ENCODE data around the gene MCM9.

The MCM9 gene

GRCh38 chr6:118853408-118853807 lies 81.6 kb downstream of the MCM9 start:
- no peak overlapping the region for H3K18ac ChIP-seq (ENCODE audit: low read length)
- no peak overlapping the region for H3K4ac ChIP-seq (ENCODE audit: low read length)
- H3K4me3 ChIP-seq (ENCODE audit: low read length in 2 of 2) = no peak overlapping the region
- H3K9me3 ChIP-seq (replicated peaks in 1 of 2; ENCODE audit: control insufficient read depth in 2 of 2, insufficient read depth in 1 of 2, low read depth in 1 of 2, low read length in 2 of 2) = peaks cover 0 to 3% of the 10 kb centered on the region in 2 donors
- no peak overlapping the region for H3K27ac ChIP-seq (replicated peaks; ENCODE audit: low read length)
- H2AK5ac ChIP-seq (ENCODE audit: low read depth, low read length) = no peak overlapping the region
- no peak overlapping the region for H3K4me2 ChIP-seq (ENCODE audit: insufficient read depth, low read length, poor library complexity, severe bottlenecking)
- no peak overlapping the region for H2AFZ ChIP-seq (ENCODE audit: low read length)
- no peak overlapping the region for H2BK15ac ChIP-seq (ENCODE audit: low read length)
- H2BK120ac ChIP-seq (ENCODE audit: low read depth, low read length) = no peak overlapping the region
- no peaks in the 10 kb centered on the region for H3K27me3 ChIP-seq (ENCODE audit: control insufficient read depth in 3 of 3, insufficient read depth in 3 of 3, low read depth in 1 of 3, low read length in 3 of 3)
- no peak overlapping the region for H4K91ac ChIP-seq (ENCODE audit: low read depth, low read length, poor library complexity)
- H3K36me3 ChIP-seq (replicated peaks in 1 of 2; ENCODE audit: control insufficient read depth in 2 of 2, insufficient read depth in 2 of 2, low read length in 2 of 2) = peaks cover 0 to 8% of the 10 kb centered on the region in 2 donors
- no peak overlapping the region for H2BK12ac ChIP-seq (ENCODE audit: low read length)
- H3K9ac ChIP-seq (ENCODE audit: low read depth, low read length, poor library complexity) = no peak overlapping the region
- no peak overlapping the region for H2BK5ac ChIP-seq (ENCODE audit: low read length)
- no peak for DNase-seq (ENCODE audit: low spot score)
- H3K23ac ChIP-seq (ENCODE audit: low read depth, low read length, poor library complexity) = no peak overlapping the region
- no peak overlapping the region for H3K14ac ChIP-seq (ENCODE audit: low read length)
- WGBS, 2 donors (ENCODE audit: extremely low coverage in 2 of 2, insufficient read length in 2 of 2, insufficient replicate concordance in 1 of 2) = no CpG with 5 or more reads among the region's 5 CpGs
- no peak overlapping the region for H4K8ac ChIP-seq (ENCODE audit: low read depth, low read length)
- no peaks in the 10 kb centered on the region for H3K79me1 ChIP-seq (ENCODE audit: low read depth, low read length)
- H3K4me1 ChIP-seq (ENCODE audit: control insufficient read depth in 2 of 2, insufficient read depth in 1 of 2, low read depth in 1 of 2, low read length in 2 of 2) = no peaks in the 10 kb centered on the region

- no peak overlapping the region for H4K8ac ChIP-seq (ENCODE audit: low read depth, low read length)
- DNase-seq (ENCODE audit: low spot score) = no peak
- H3K27ac ChIP-seq (replicated peaks; ENCODE audit: low read length) = no peak overlapping the region
- H3K23ac ChIP-seq (ENCODE audit: low read depth, low read length, poor library complexity) = no peak overlapping the region
- H3K4me1 ChIP-seq (ENCODE audit: control insufficient read depth in 2 of 2, insufficient read depth in 1 of 2, low read depth in 1 of 2, low read length in 2 of 2) = no peaks in the 10 kb centered on the region
- no peak overlapping the region for H2BK15ac ChIP-seq (ENCODE audit: low read length)
- no peak overlapping the region for H3K4me2 ChIP-seq (ENCODE audit: insufficient read depth, low read length, poor library complexity, severe bottlenecking)
- no peak overlapping the region for H3K9ac ChIP-seq (ENCODE audit: low read depth, low read length, poor library complexity)
- H2AK5ac ChIP-seq (ENCODE audit: low read depth, low read length) = no peak overlapping the region
- H3K9me3 ChIP-seq (replicated peaks in 1 of 2; ENCODE audit: control insufficient read depth in 2 of 2, insufficient read depth in 1 of 2, low read depth in 1 of 2, low read length in 2 of 2) = no peaks in the 10 kb centered on the region
- H2AFZ ChIP-seq (ENCODE audit: low read length) = no peak overlapping the region
- H2BK12ac ChIP-seq (ENCODE audit: low read length) = no peak overlapping the region
- H3K27me3 ChIP-seq (ENCODE audit: control insufficient read depth in 3 of 3, insufficient read depth in 3 of 3, low read depth in 1 of 3, low read length in 3 of 3) = no peaks in the 10 kb centered on the region
- no peak overlapping the region for H3K18ac ChIP-seq (ENCODE audit: low read length)
- no CpG with 5 or more reads among the region's 3 CpGs for WGBS, 2 donors (ENCODE audit: extremely low coverage in 2 of 2, insufficient read length in 2 of 2, insufficient replicate concordance in 1 of 2)
- H2BK120ac ChIP-seq (ENCODE audit: low read depth, low read length) = no peak overlapping the region
- no peaks in the 10 kb centered on the region for H3K79me1 ChIP-seq (ENCODE audit: low read depth, low read length)
- H3K36me3 ChIP-seq (replicated peaks in 1 of 2; ENCODE audit: control insufficient read depth in 2 of 2, insufficient read depth in 2 of 2, low read length in 2 of 2) = no peaks in the 10 kb centered on the region
- no peak overlapping the region for H3K4ac ChIP-seq (ENCODE audit: low read length)
- no peak overlapping the region for H3K4me3 ChIP-seq (ENCODE audit: low read length in 2 of 2)
- no peak overlapping the region for H4K91ac ChIP-seq (ENCODE audit: low read depth, low read length, poor library complexity)
- no peak overlapping the region for H2BK5ac ChIP-seq (ENCODE audit: low read length)
- H3K14ac ChIP-seq (ENCODE audit: low read length) = no peak overlapping the region
These were observed 90.0 kb downstream of the MCM9 start for GRCh38 chr6:118844915-118845314.

- WGBS, 2 donors (ENCODE audit: extremely low coverage in 2 of 2, insufficient read length in 2 of 2, insufficient replicate concordance in 1 of 2) = no CpG with 5 or more reads among the region's 4 CpGs
- no peaks in the 10 kb centered on the region for H3K9me3 ChIP-seq (replicated peaks in 1 of 2; ENCODE audit: control insufficient read depth in 2 of 2, insufficient read depth in 1 of 2, low read depth in 1 of 2, low read length in 2 of 2)
- H2BK12ac ChIP-seq (ENCODE audit: low read length) = no peak overlapping the region
- no peak overlapping the region for H4K8ac ChIP-seq (ENCODE audit: low read depth, low read length)
- no peak overlapping the region for H3K27ac ChIP-seq (replicated peaks; ENCODE audit: low read length)
- H3K4ac ChIP-seq (ENCODE audit: low read length) = no peak overlapping the region
- H3K18ac ChIP-seq (ENCODE audit: low read length) = no peak overlapping the region
- H3K23ac ChIP-seq (ENCODE audit: low read depth, low read length, poor library complexity) = no peak overlapping the region
- no peak overlapping the region for H3K14ac ChIP-seq (ENCODE audit: low read length)
- H3K79me1 ChIP-seq (ENCODE audit: low read depth, low read length) = no peaks in the 10 kb centered on the region
- no peak overlapping the region for H2AFZ ChIP-seq (ENCODE audit: low read length)
- no peak overlapping the region for H3K4me2 ChIP-seq (ENCODE audit: insufficient read depth, low read length, poor library complexity, severe bottlenecking)
- H2AK5ac ChIP-seq (ENCODE audit: low read depth, low read length) = no peak overlapping the region
- no peak for DNase-seq (ENCODE audit: low spot score)
- H2BK15ac ChIP-seq (ENCODE audit: low read length) = no peak overlapping the region
- H3K27me3 ChIP-seq (ENCODE audit: control insufficient read depth in 3 of 3, insufficient read depth in 3 of 3, low read depth in 1 of 3, low read length in 3 of 3) = no peaks in the 10 kb centered on the region
- H3K36me3 ChIP-seq (replicated peaks in 1 of 2; ENCODE audit: control insufficient read depth in 2 of 2, insufficient read depth in 2 of 2, low read length in 2 of 2) = no peaks in the 10 kb centered on the region
- no peak overlapping the region for H3K9ac ChIP-seq (ENCODE audit: low read depth, low read length, poor library complexity)
- H3K4me3 ChIP-seq (ENCODE audit: low read length in 2 of 2) = no peak overlapping the region
- no peak overlapping the region for H4K91ac ChIP-seq (ENCODE audit: low read depth, low read length, poor library complexity)
- no peak overlapping the region for H2BK120ac ChIP-seq (ENCODE audit: low read depth, low read length)
- no peak overlapping the region for H2BK5ac ChIP-seq (ENCODE audit: low read length)
- H3K4me1 ChIP-seq (ENCODE audit: control insufficient read depth in 2 of 2, insufficient read depth in 1 of 2, low read depth in 1 of 2, low read length in 2 of 2) = no peaks in the 10 kb centered on the region
These were observed 91.1 kb downstream of the MCM9 start for GRCh38 chr6:118843685-118844390.

GRCh38 chr6:118830691-118831090 lies 104.3 kb downstream of the MCM9 start:
- H3K9ac ChIP-seq (ENCODE audit: low read depth, low read length, poor library complexity) = no peak overlapping the region
- H4K8ac ChIP-seq (ENCODE audit: low read depth, low read length) = no peak overlapping the region
- H3K9me3 ChIP-seq (replicated peaks in 1 of 2; ENCODE audit: control insufficient read depth in 2 of 2, insufficient read depth in 1 of 2, low read depth in 1 of 2, low read length in 2 of 2) = no peaks in the 10 kb centered on the region
- H2AK5ac ChIP-seq (ENCODE audit: low read depth, low read length) = no peak overlapping the region
- H3K27me3 ChIP-seq (ENCODE audit: control insufficient read depth in 3 of 3, insufficient read depth in 3 of 3, low read depth in 1 of 3, low read length in 3 of 3) = no peaks in the 10 kb centered on the region
- H4K91ac ChIP-seq (ENCODE audit: low read depth, low read length, poor library complexity) = no peak overlapping the region
- no peak overlapping the region for H2BK5ac ChIP-seq (ENCODE audit: low read length)
- no CpG with 5 or more reads among the region's 2 CpGs for WGBS, 2 donors (ENCODE audit: extremely low coverage in 2 of 2, insufficient read length in 2 of 2, insufficient replicate concordance in 1 of 2)
- peaks cover 3 to 34% of the 10 kb centered on the region in 2 donors for H3K36me3 ChIP-seq (replicated peaks in 1 of 2; ENCODE audit: control insufficient read depth in 2 of 2, insufficient read depth in 2 of 2, low read length in 2 of 2)
- DNase-seq (ENCODE audit: low spot score) = no peak
- no peak overlapping the region for H3K4me3 ChIP-seq (ENCODE audit: low read length in 2 of 2)
- H3K14ac ChIP-seq (ENCODE audit: low read length) = no peak overlapping the region
- no peak overlapping the region for H2AFZ ChIP-seq (ENCODE audit: low read length)
- H2BK15ac ChIP-seq (ENCODE audit: low read length) = no peak overlapping the region
- H3K27ac ChIP-seq (replicated peaks; ENCODE audit: low read length) = no peak overlapping the region
- H3K4me1 ChIP-seq (ENCODE audit: control insufficient read depth in 2 of 2, insufficient read depth in 1 of 2, low read depth in 1 of 2, low read length in 2 of 2) = peaks cover 0 to 2% of the 10 kb centered on the region in 2 donors
- H3K18ac ChIP-seq (ENCODE audit: low read length) = no peak overlapping the region
- no peak overlapping the region for H2BK12ac ChIP-seq (ENCODE audit: low read length)
- no peak overlapping the region for H3K4me2 ChIP-seq (ENCODE audit: insufficient read depth, low read length, poor library complexity, severe bottlenecking)
- no peak overlapping the region for H3K4ac ChIP-seq (ENCODE audit: low read length)
- no peak overlapping the region for H2BK120ac ChIP-seq (ENCODE audit: low read depth, low read length)
- H3K79me1 ChIP-seq (ENCODE audit: low read depth, low read length) = no peaks in the 10 kb centered on the region
- no peak overlapping the region for H3K23ac ChIP-seq (ENCODE audit: low read depth, low read length, poor library complexity)
